Neutrophil (primary cell): ENCODE data around the gene SKOR1.

ENCODE experiments used
- H3K27ac ChIP-seq: fragments of 200-600 bp; sonication (generic); 2 replicates; pipeline ENCODE4 v1.5.1; 2016; ENCODE audit warnings: mild to moderate bottlenecking, moderate library complexity
- H3K27me3 ChIP-seq: fragments of 200-600 bp; sonication (generic); 2 replicates; pipeline ENCODE4 v1.6.0; 2016; ENCODE audit warnings: mild to moderate bottlenecking
- H3K36me3 ChIP-seq: fragments of 200-600 bp; sonication (generic); 2 replicates; pipeline ENCODE4 v1.5.1; 2017
- H3K4me1 ChIP-seq, 2 experiments: fragments of 200-600 bp in 1 of 2; sonication (generic) in 1 of 2; 1 replicate in 1 of 2; 2 replicates in 1 of 2; pipeline versions ENCODE4 v1.5.1 to v1.6.1; 2013 to 2016; ENCODE audit warnings: low read depth in 1 of 2, low read length in 1 of 2, mild to moderate bottlenecking in 1 of 2, moderate library complexity in 1 of 2; ENCODE audit not compliant: control insufficient read depth in 1 of 2, insufficient read depth in 1 of 2
- H3K4me3 ChIP-seq, 2 experiments: fragments of 200-600 bp in 1 of 2; sonication (generic) in 1 of 2; 1 replicate in 1 of 2; 2 replicates in 1 of 2; pipeline ENCODE4 v1.5.1; 2013 to 2016; ENCODE audit warnings: low read depth in 1 of 2, low read length in 1 of 2, mild to moderate bottlenecking in 1 of 2, moderate library complexity in 1 of 2
- H3K9me3 ChIP-seq: fragments of 200-600 bp; sonication (generic); 2 replicates; pipeline ENCODE4 v1.5.1; 2016
- TF ChIP-seq, protein P1 (sequence below): fragments of 200-600 bp; sonication (generic); IDR thresholded peaks from 2 replicates; pipeline ENCODE4 v1.5.1; 2016; ENCODE audit warnings: antibody characterized with exemption

The SKOR1 gene

DNA sequence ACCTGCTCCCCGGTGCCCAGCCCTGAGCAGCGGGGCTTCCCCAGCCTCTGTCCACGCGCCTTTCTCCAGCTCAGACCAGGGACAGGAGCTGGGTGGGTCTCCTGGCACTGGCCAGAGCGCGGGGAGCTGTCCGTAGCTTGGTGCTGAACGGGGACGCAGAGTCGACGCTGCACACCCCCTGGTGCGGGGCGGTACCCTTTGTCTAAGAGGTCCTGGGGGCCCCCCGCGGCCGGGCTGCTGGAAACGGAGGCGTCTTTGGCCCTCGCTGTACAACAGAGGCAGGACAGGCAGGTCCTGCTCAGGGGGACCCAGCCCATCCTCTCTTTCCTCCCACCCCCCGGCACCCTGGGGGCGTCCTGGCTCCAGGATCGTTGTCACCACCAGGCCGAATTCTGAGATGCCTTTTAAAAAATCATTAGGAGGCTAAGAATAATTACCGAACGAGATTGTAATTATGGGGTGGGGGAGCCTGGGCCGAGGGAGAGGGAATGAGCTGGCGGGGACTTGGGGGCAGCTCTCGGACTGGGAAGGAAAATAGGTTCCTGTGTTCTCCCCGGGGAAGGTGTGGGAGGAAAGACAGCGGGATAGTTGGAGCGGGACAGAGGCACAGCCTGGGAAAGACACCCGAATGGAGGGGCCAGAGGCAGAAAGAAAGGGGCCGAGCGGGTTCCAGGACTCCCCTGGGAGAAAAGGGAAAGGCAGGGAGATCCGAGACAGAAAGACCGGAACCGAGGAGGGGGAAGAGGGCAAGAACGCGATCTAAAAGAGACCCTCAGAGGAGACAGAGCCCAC lies 4.1 kb upstream of the SKOR1 start:
- Histone ChIP-seq H3K27me3 (peaks cover 100% of the 10 kb centered on the region), H3K27ac (no peak overlapping the region), H3K36me3 (no peaks in the 10 kb centered on the region), H3K9me3 (no peaks in the 10 kb centered on the region), H3K4me1 (peaks cover 12 to 15% of the 10 kb centered on the region in 2 experiments), H3K4me3 (no peak overlapping the region)
- TF ChIP-seq, protein P1, sequence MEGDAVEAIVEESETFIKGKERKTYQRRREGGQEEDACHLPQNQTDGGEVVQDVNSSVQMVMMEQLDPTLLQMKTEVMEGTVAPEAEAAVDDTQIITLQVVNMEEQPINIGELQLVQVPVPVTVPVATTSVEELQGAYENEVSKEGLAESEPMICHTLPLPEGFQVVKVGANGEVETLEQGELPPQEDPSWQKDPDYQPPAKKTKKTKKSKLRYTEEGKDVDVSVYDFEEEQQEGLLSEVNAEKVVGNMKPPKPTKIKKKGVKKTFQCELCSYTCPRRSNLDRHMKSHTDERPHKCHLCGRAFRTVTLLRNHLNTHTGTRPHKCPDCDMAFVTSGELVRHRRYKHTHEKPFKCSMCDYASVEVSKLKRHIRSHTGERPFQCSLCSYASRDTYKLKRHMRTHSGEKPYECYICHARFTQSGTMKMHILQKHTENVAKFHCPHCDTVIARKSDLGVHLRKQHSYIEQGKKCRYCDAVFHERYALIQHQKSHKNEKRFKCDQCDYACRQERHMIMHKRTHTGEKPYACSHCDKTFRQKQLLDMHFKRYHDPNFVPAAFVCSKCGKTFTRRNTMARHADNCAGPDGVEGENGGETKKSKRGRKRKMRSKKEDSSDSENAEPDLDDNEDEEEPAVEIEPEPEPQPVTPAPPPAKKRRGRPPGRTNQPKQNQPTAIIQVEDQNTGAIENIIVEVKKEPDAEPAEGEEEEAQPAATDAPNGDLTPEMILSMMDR, result no peak

DNA sequence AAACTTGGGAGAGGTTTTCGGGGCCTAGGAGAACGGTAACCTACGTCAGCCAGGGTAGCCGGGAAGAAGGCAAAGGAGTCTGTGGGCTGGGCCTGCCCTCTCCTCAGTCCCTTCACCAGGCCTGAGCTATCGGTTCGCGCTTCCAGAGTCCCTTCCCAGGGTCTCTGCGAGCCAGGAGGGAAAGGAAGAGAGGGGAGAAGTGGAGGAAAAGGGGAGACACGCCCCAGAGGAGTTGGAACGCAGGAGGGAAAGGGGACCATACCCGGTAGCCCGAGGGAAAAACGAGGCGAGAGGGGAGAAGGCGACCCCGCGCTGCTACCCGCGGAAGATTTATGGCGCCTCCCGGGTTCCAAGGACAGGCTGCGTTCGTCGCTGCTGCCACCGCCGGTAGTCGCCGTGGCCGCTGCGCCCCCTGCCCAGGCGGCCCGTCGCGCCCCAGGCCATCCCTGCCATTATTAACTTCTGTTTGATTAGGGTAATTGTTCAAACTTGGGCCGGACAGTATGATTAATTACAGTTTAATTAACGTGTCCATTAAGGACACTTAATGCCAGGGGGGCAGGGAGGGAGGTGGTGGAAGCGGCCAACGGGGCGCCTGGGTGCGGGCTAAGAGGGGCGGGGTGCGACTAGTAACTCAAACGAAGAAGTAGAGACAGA lies 3.4 kb upstream of the SKOR1 start:
- peaks cover 100% of the 10 kb centered on the region for H3K27me3 ChIP-seq
- H3K27ac ChIP-seq, result no peak overlapping the region
- peaks cover 13 to 19% of the 10 kb centered on the region in 2 experiments for H3K4me1 ChIP-seq
- no peak overlapping the region for H3K4me3 ChIP-seq
- H3K9me3 ChIP-seq, result no peaks in the 10 kb centered on the region
- no peaks in the 10 kb centered on the region for H3K36me3 ChIP-seq
- TF ChIP-seq, protein P1, result no peak

DNA sequence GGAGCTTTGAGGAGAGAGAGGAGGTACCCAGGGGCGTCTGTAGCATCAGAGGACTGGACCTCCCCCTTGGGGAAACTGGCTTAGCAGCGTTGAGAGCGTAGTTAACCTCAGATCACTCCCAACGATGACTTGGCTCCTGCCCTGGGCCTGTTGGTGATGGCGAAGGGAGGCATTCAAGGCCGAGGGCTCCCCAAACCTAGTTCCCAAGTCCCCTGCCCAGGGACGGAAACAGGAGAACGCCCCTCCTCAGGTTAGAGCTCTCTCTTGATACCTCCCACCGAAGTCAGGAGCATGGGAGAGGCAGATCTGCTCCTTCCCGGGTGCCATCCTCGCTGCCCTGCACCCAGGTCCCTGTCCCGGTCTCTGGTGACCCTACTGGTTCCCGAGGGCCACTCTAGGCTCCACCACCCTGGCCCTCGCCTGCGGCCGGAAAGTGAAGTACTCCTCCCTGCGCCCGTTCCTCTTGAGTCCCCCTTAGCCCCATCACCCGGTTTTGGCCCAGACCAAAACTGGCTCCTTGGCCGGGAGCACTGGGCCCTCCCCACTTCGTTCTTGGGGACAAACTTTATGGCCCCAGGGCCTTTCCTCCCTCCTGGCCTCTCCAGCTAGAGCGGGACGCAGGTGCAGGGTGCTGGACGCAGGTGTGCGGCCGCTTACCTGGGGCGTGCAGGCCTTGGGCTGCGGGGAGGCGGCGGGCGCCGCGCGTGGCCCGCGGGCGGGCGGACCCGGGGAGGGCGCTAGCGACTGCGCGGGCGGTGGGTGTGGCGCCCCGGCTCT lies 2.6 kb upstream of the SKOR1 start:
- TF ChIP-seq, protein P1, result no peak
- Histone ChIP-seq H3K9me3 (no peaks in the 10 kb centered on the region), H3K27me3 (peaks cover 100% of the 10 kb centered on the region), H3K4me1 (peaks cover 15 to 26% of the 10 kb centered on the region in 2 experiments), H3K27ac (no peak overlapping the region), H3K4me3 (no peak overlapping the region), H3K36me3 (no peaks in the 10 kb centered on the region)

DNA sequence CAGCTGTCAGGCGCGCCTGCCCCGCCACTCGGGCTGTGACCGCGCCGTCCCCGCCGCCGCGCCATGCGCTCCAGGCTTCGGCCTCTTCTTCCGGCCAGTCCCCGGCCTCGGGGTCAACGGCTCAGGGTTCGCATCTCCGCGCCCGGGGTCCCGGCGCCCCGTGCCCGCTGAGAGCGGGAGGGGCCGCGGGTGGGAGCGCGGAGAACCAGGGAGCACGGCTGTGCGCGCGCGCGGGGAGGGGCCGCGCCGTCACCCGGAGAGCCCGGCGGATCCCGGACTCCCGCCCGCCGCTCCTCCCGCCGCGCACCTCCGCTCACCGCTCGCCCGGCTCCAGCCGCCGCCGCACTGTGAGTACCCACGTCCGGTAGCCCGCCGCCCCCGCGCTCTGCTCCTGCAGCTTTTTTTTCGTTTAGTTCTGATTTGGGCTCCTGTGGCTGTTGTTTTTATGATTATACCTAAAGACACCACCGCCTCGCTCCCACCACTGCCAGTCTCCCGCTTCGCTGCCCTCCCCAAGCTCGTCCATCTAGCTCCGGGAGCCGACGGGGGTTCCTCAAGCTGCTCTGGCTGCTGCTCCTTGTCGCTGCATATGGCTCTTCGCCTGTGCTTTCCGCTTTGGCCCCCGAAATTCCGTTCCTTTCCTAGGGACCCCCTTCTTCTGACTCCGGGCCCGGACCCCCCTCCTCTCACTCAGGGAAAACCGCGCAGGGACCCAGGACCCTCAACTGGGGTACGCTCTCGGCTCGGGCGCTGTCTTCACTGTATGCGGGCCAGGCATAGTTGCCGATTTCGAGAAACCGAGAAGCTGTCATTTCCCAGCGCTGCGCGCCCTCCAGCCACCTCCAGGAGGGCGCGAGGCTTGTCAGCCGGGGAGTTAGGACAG lies 1.8 kb upstream of the SKOR1 start:
- TF ChIP-seq, protein P1, result no peak
- Histone ChIP-seq H3K9me3 (no peaks in the 10 kb centered on the region), H3K27ac (no peak overlapping the region), H3K27me3 (peaks cover 100% of the 10 kb centered on the region), H3K4me3 (no peak overlapping the region), H3K36me3 (no peaks in the 10 kb centered on the region), H3K4me1 (peaks cover 20 to 33% of the 10 kb centered on the region in 2 experiments)
